T1000 (cell line): ENCODE data around the gene OTOF.

ENCODE experiments used
- DNase-seq: peaks from one replicate; lab custom pipeline; 2025; ENCODE audit warnings: mixed read lengths; lab: John Stamatoyannopoulos, UW

Gene OTOF

GRCh38 chr2:26453421-26454329 is 24.2 kb downstream of the OTOF start:
- DNase-seq, result no peak

- no peak for DNase-seq
These were observed 26.2 kb downstream of the OTOF start for GRCh38 chr2:26451700-26452099.

- no peak for DNase-seq
These were observed 27.8 kb downstream of the OTOF start for GRCh38 chr2:26450031-26450635.

DNA sequence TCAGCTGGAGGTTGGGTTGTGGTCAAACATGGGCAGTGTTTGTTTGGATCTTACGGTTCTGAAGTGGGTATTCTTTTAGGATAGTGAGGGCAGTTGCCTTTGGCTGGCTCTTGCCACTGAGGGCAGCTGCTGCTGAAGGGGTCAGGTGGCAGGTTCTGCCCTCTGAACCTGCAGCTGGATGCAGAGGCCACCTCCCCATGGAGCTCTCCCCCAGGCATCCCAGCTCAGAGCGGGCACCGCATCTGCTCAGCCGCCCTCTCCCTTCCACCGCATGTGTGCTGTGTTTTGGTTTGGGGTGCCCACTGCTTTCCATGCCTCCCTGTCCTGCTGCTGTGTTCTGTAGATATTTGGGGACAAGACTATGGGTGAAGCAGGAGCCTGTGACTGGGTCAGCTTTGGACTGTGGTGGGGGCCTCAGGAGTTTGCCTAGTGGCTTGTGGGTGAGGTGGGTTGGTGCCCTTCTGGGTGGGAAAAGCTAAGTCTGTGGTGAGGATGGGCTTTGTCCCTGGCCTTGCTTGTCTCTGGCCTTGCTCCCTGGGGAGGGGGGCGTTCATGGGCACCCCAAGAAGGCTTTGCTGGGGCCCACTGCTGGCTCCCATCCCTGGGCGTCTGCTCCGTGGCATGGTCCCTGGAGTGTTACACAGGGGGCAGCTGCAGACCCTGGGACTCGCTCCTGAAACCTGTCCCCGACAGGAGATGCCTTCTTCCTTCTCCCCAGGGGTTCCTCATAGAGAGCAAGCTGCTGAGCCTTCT is 28.5 kb downstream of the OTOF start:
- no peak for DNase-seq

- no peak for DNase-seq
These were observed 29.3 kb downstream of the OTOF start for GRCh38 chr2:26448651-26449050.

GRCh38 chr2:26444236-26444635 is 33.7 kb downstream of the OTOF start:
- DNase-seq, result no peak

GRCh38 chr2:26442707-26443106 is 35.2 kb downstream of the OTOF start:
- DNase-seq, result no peak

DNA sequence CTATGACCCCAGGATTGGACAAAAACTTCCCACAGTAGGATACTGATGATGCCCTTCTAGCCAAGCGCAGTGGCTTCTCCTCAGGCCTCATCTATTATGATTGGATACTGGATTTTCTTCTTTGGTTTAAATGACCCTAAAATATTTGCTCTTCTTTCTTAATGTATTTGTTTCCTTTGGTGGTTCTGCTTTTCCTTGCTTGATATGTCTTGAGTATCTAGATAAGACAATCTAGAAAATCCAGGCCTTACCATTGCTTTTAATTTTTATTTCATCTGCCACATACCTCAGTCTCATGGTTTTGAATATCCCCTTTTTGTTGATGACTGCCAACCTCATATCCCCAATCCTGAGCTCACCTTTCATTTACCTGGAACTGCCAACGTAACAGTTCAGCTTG is 35.6 kb downstream of the OTOF start:
- no peak for DNase-seq

DNA sequence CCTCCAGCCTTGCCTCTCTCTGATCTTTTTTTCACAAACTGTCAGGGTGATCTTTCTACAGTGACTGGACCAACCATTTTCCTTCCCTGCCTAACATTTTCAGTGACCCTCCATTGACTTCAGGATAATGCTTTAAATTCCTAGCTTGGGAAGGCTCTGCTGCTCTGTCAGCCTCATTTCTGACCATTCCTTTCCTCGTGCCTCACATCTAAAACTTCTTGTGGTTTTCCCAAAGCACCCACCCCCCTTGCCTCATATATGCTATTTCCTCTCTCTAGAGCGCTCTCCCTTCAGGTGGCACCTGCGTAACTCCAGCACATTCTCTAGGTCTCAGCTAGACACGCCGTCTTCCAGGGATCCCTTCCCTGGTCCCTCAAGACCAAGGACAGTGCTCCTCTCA is 39.0 kb downstream of the OTOF start:
- DNase-seq, result no peak

DNA sequence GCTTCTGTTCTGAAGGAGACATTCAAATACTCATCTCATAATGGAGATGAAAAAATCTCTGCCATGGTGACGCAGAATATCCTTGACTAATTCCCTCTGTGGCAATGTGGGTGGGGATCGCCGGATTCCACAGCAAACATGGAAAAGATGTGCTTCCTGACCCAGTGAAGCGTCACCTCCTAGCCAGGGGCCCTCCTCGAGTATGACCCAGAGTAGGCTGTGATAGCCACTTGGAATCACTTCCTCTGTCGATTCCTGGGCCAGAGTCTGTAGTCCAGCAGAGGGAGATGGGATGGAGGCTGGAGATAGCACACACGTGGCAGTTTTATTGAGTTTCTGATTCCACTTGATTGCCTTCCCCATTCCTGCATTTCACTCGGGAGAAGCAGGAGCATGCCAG is 39.4 kb downstream of the OTOF start:
- no peak for DNase-seq

GRCh38 chr2:26435106-26435505 is 42.8 kb downstream of the OTOF start:
- DNase-seq, result no peak

- DNase-seq, result no peak
These were observed 45.1 kb downstream of the OTOF start for GRCh38 chr2:26432859-26433258.

DNA sequence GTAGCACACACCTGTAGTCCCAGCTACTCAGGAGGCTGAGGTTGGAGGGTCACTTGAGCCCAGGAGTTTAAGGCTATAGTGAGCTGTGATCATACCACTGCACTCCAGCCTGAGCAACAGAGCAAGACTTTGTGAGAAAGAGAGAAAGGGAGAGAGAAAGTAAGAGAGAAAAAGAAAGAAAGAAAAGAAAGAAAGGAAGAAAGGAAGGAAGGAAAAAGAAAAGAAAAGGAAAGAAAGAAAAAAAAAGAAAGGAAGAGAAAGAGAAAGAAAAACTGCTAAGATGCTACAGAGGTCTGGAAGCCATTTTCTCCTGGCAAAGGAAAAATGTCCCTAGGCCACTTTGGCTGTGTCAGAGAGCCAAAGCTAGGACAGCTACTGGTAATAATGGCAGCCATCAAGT is 45.6 kb downstream of the OTOF start:
- DNase-seq, result no peak

GRCh38 chr2:26430826-26431225 is 47.1 kb downstream of the OTOF start:
- no peak for DNase-seq

GRCh38 chr2:26429779-26430578 is 47.9 kb downstream of the OTOF start:
- DNase-seq, result no peak

DNA sequence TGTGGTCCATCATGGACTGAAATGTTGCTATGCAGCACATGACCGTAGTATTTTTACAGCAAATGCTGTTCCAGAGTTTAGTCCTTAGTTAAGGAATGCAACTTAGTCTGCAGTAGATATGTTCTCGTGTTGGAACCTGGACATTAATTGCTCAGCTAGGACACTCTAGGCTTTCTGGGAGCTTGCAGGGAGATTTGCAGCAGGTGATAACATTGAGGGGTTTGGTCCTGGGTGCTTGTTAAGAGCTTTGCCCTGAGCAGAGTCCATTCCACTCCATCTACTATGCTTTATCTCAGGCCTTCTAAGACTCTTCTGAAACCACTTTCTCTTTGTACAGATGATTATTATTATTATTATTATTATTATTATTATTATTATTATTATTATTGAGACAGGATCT is 49.1 kb downstream of the OTOF start:
- DNase-seq, result no peak

DNA sequence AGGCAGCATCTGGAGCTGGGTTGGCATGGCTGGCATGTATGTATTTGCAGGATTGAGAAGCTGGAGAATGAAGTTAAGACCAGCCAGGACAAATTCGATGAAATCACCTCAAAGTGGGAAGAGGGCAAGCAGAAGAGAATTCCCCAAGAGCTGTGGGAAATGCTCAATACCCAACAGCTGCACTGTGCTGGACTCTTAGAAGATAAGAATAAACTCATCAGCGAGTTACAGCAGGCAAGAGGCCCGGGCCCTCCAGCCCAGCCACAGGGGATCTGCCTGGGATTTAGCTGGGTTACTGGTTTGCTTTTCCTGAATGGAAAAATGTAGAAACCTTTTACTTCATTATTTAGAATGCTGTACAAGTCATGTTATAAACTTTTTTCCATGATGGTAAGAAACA is 53.7 kb downstream of the OTOF start:
- DNase-seq, result no peak

DNA sequence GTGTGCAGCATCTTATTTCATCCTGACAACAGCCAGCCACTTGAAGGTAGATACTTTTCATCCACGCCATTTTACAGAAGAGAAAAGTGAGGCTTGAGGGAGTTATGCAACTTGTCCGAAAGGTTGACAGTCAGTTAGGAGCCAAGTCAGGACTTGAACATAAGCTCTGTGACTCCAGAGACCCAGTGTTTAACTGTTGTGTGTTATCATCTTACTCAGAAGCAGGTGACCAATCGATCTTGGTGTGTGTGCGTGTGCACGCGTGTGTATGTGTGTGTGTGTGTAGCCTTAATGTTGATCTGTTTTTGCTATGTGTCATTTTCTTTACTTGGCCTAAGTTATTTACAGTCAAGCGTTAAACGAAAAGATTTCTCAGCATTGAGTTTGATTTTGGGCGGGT is 54.2 kb downstream of the OTOF start:
- DNase-seq, result no peak

- DNase-seq, result no peak
These were observed 54.8 kb downstream of the OTOF start for GRCh38 chr2:26422947-26423629.

DNA sequence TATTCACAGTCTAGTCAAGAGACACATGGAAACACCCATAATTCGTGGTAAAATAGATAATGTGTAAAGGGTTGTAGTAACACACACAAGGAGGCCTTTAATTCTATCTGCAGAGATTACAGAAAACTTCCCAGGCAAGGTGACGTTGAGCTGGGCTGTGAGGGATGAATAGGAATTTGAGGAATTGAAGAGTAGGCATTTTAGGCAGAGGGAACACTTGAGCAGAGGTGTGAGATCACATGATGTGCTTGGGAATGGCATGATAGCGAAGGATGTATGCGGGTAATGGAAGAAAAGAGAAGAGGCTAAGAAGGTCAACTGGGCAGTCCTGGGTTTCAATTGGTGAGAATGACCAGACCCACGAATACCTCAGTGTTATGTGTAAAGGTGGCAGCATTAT is 56.0 kb downstream of the OTOF start:
- no peak for DNase-seq

GRCh38 chr2:26414311-26414710 is 63.6 kb downstream of the OTOF start:
- DNase-seq, result no peak
